Subcutaneous adipose tissue (tissue), 4 donors: Measurements from ENCODE around the gene CASP9. TPM values are rescaled to one million over a fixed set of nuclear protein-coding genes. Genes with fewer than 3 reads are reported as not detected.

Experiments
- CTCF ChIP-seq: fragments of 450-650 bp; IDR thresholded peaks from one replicate; pipeline ENCODE4 v1.5.1; 2016; ENCODE audit warnings: low read depth, mild to moderate bottlenecking, control low read depth, antibody characterized with exemption, moderate library complexity
- total RNA-seq, 4 donors: library from RNA; depleted of rRNA; stranded (reverse); fragments of >200 nt; gene quantifications; one replicate each; pipeline ENCODE4 v1.1.0, GENCODE V29; 2016

The CASP9 gene
- total RNA-seq, 4 donors from 2014 or later, result 10.1 to 12.1 (median 10.3) TPM

- TF ChIP-seq CTCF, result no peak
These were observed 19.6 kb downstream of the CASP9 start for GRCh38 chr1:15504436-15504835.

- TF ChIP-seq CTCF, result no peak
These were observed 22.6 kb downstream of the CASP9 start for GRCh38 chr1:15501208-15502032.

GRCh38 chr1:15500184-15501178 is 23.5 kb downstream of the CASP9 start:
- TF ChIP-seq CTCF, result no peak

GRCh38 chr1:15493869-15494390 is 30.1 kb downstream of the CASP9 start:
- no peak for TF ChIP-seq CTCF

GRCh38 chr1:15492596-15492995 is 31.4 kb downstream of the CASP9 start:
- no peak for TF ChIP-seq CTCF

- TF ChIP-seq CTCF, result no peak
These were observed 34.8 kb downstream of the CASP9 start for GRCh38 chr1:15489052-15489736.
